GM12891 (cell line): ENCODE data around the gene RHOB.

Experiments used
- PAX5 ChIP-seq: IDR thresholded peaks from 2 replicates; pipeline ENCODE4 v1.6.1; 2011; ENCODE audit warnings: low read length, moderate library complexity, mild to moderate bottlenecking; ENCODE audit not compliant: insufficient read depth, severe bottlenecking
- POLR2A ChIP-seq: IDR thresholded peaks from 2 replicates; pipeline ENCODE4 v1.6.1; 2011; ENCODE audit warnings: low read depth, low read length, control low read depth
- POLR2AphosphoS5 ChIP-seq: IDR thresholded peaks from 2 replicates; pipeline ENCODE4 v1.6.1; 2011; ENCODE audit warnings: low read depth, low read length, control low read depth

DNA sequence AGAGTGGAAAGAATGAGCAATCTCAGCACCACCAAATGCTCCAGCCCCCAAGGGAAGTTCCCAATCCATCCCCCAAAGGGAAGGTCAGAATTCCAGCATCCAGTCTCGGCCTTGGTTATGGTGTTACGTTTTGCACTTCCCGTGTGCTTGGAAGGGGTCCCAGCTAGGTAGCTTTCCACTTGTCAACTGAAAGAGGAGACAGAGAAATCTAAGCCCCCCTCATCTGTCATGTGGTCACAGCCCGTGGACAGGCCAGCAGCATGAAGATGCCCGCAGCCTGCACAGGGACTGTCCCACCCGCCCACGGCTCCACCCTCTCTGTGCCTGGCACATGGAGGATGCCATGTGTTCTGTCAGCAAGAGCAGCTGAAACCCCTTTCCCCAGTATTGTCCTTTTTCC, 32.1 kb downstream of the RHOB start:
- TF ChIP-seq POLR2A (no peak), PAX5 (no peak), POLR2AphosphoS5 (no peak)
